Urinary bladder (tissue), 4 donors: ENCODE data around the gene CRABP1. TPM values are rescaled to one million over a fixed set of nuclear protein-coding genes. Genes with fewer than 3 reads are reported as not detected.
"Not testable (repeated sequence)": the region's sequence is repeated elsewhere in the genome, so short reads cannot be mapped to it uniquely, and the experiment has no call there.

ENCODE experiments used
- DNase-seq: peaks from one replicate; pipeline ENCODE4 v3.0.0-alpha.2; 2015; ENCODE audit errors: extremely low spot score
- H3K27ac ChIP-seq: one replicate; pipeline ENCODE4 v1.5.1; 2013; ENCODE audit warnings: low read depth, mild to moderate bottlenecking, moderate library complexity
- H3K36me3 ChIP-seq: one replicate; pipeline ENCODE4 v1.6.1; 2013; ENCODE audit warnings: mild to moderate bottlenecking, moderate library complexity; ENCODE audit not compliant: insufficient read depth
- H3K4me1 ChIP-seq: one replicate; pipeline ENCODE4 v1.6.1; 2013; ENCODE audit warnings: mild to moderate bottlenecking, moderate library complexity; ENCODE audit not compliant: insufficient read depth
- H3K4me3 ChIP-seq: one replicate; pipeline ENCODE4 v1.5.1; 2013; ENCODE audit warnings: low read depth, low read length
- WGBS: extraction: QIAGEN DNeasy Blood & Tissue Kit; methylation state at CpG from one replicate; pipeline ENCODE4 v1.1.7; 2013; 5-methylcytosine and 5-hydroxymethylcytosine counted together
- polyA plus RNA-seq: library from polyadenylated mRNA; stranded (reverse); fragments of 200-250 nt; gene quantifications from one replicate; pipeline ENCODE4 v1.2.3, GENCODE V29; 2013
- total RNA-seq: library from RNA; depleted of rRNA; stranded (reverse); fragments of >200 nt; gene quantifications from one replicate; pipeline ENCODE4 v1.2.3, GENCODE V29; 2014
- donor health status: healthy with polysubstance abuse.
- donor health status: healthy.

The CRABP1 gene
- total and polyA plus RNA-seq, 2 donors = 0.20 to 5.9 TPM

- WGBS = 73% methylated on average over 8 of the region's 8 CpGs
- Histone ChIP-seq H3K4me3 (no peak overlapping the region), H3K36me3 (no peaks in the 10 kb centered on the region), H3K27ac (no peak overlapping the region), H3K4me1 (no peaks in the 10 kb centered on the region)
- no peak for DNase-seq
Measured at GRCh38 chr15:78362716-78363380, 22.7 kb downstream of the CRABP1 start.

- DNase-seq = no peak
Measured at GRCh38 chr15:78363381-78363734, 23.2 kb downstream of the CRABP1 start.

DNA sequence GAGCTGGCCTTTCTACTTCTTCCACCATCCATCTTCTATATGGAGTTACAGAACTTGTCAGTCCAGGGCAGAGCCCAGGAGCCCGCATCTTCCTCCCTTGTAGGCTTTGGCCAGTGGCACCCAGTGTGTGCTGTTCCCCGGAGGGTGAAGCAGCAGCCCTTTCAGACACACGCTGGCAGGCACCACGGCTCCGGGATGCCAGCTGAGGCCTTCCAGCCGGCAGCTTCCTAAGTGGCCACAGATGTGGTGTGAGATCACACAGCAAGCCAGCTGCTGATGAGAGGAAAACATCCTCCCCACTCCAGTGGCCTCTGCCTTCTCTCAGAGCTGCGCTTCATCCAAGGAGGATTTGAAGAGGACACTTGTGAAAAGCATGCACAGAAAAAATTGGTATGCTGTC is 24.1 kb downstream of the CRABP1 start:
- DNase-seq = no peak
- Histone ChIP-seq H3K27ac (no peak overlapping the region), H3K4me3 (no peak overlapping the region), H3K4me1 (no peaks in the 10 kb centered on the region), H3K36me3 (no peaks in the 10 kb centered on the region)
- WGBS = 51% methylated on average over 7 of the region's 7 CpGs

More at GRCh38 chr15:78363381-78363734, 23.2 kb downstream of the CRABP1 start:
- Histone ChIP-seq H3K27ac (no peak overlapping the region), H3K36me3 (no peaks in the 10 kb centered on the region), H3K4me1 (no peaks in the 10 kb centered on the region), H3K4me3 (no peak overlapping the region)
- 80% methylated on average over 6 of the region's 6 CpGs for WGBS

- no peak for DNase-seq
- no peak overlapping the region for H3K27ac ChIP-seq
- no peaks in the 10 kb centered on the region for H3K36me3 ChIP-seq
- H3K4me1 ChIP-seq = no peaks in the 10 kb centered on the region
- H3K4me3 ChIP-seq = no peak overlapping the region
- WGBS = 49% methylated on average over 8 of the region's 8 CpGs
Measured at GRCh38 chr15:78365917-78366316, 25.8 kb downstream of the CRABP1 start.

- Histone ChIP-seq H3K4me3 (no peak overlapping the region), H3K36me3 (no peaks in the 10 kb centered on the region), H3K4me1 (no peaks in the 10 kb centered on the region), H3K27ac (no peak overlapping the region)
- no peak for DNase-seq
- 98% methylated on average over 5 of the region's 5 CpGs for WGBS
Measured at GRCh38 chr15:78366342-78366741, 26.2 kb downstream of the CRABP1 start.

DNA sequence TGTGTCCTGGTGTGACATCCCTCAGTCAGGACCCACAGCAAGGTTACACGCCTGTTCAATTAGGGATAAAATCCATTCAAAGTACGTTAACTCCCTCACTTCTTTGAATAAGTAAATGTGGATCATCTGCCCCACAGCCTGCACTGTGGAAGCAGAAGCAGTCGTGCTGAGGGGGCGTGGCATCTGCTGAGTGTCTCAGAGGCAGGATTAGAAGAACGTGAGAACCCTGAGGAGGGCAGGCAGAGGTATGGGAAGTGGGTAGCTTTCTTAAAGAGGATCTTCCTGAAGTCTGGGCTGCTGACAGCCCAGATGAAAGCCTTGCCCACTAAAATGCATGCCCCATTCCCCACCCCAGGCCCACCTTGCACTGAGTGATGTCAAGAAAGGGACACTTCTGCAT is 28.5 kb downstream of the CRABP1 start:
- DNase-seq = no peak
- no peak overlapping the region for H3K27ac ChIP-seq
- H3K4me3 ChIP-seq = no peak overlapping the region
- no peaks in the 10 kb centered on the region for H3K4me1 ChIP-seq
- no peaks in the 10 kb centered on the region for H3K36me3 ChIP-seq
- WGBS = 26% methylated on average over 5 of the region's 5 CpGs

DNA sequence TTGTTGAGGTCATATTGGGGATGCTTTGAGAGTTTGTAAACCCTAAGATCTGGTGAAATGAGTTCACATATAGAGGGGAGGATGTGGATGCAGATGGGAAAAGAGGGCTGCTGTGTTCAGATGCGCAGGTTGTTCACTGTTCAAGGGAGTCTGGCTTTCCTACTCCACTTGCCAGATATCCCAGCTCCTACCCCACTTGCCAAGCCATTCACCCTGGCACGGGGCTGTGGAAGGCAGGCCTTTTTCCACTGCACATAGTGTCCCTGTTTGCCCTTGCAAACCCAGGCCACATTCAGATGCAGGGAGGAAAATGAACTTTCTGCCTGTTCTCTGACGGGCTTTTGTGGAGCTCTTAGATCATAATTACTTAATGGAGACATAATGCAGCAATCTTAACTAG is 29.0 kb downstream of the CRABP1 start:
- 80% methylated on average over 3 of the region's 3 CpGs for WGBS
- no peak overlapping the region for H3K27ac ChIP-seq
- H3K4me1 ChIP-seq = no peaks in the 10 kb centered on the region
- no peak overlapping the region for H3K4me3 ChIP-seq
- H3K36me3 ChIP-seq = no peaks in the 10 kb centered on the region
- DNase-seq = no peak

DNA sequence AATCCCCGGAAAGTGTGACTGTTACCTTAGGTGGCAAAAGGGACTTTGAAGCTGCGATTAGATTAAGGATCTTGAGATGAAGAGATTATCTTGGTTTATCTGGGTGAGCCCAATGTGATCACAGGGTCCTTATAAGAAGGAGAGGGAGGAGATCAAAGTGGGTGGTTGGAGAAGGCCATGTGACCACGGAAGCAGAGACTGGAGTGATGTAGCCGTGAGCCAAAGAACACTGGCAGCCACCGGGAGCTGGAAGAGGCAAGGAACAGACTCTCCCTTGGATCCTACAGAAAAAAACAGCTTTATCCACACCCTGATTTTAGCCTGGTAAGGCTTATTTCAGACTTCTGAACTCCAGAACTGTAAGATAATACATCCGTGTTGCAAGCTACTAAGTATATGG is 29.9 kb downstream of the CRABP1 start:
- no peak overlapping the region for H3K4me3 ChIP-seq
- no peaks in the 10 kb centered on the region for H3K36me3 ChIP-seq
- WGBS = 74% methylated on average over 6 of the region's 6 CpGs
- no peak for DNase-seq
- no peaks in the 10 kb centered on the region for H3K4me1 ChIP-seq
- H3K27ac ChIP-seq = no peak overlapping the region

DNA sequence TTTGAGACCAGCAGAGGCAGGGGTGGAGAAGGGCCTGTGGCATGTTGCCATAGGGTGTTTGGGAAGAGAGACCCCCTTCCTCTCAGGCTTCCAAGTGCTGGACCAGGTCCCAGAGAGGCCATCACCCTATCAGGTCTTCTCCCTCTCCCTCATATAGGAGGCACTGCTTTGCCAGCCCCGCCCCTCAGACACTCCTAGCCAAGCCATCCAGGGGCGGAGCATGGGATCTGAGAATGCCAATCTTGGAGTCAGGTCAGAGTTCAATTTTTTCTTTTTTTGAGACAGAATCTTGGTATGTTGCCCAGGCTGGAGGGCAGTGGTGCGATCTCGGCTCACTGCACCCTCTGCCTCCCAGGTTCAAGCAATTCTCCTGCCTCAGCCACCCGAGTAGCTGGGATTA is 32.7 kb downstream of the CRABP1 start:
- no peaks in the 10 kb centered on the region for H3K36me3 ChIP-seq
- H3K4me1 ChIP-seq = no peaks in the 10 kb centered on the region
- no peak overlapping the region for H3K27ac ChIP-seq
- 81% methylated on average over 5 of the region's 5 CpGs for WGBS
- H3K4me3 ChIP-seq = no peak overlapping the region
- no peak for DNase-seq

DNA sequence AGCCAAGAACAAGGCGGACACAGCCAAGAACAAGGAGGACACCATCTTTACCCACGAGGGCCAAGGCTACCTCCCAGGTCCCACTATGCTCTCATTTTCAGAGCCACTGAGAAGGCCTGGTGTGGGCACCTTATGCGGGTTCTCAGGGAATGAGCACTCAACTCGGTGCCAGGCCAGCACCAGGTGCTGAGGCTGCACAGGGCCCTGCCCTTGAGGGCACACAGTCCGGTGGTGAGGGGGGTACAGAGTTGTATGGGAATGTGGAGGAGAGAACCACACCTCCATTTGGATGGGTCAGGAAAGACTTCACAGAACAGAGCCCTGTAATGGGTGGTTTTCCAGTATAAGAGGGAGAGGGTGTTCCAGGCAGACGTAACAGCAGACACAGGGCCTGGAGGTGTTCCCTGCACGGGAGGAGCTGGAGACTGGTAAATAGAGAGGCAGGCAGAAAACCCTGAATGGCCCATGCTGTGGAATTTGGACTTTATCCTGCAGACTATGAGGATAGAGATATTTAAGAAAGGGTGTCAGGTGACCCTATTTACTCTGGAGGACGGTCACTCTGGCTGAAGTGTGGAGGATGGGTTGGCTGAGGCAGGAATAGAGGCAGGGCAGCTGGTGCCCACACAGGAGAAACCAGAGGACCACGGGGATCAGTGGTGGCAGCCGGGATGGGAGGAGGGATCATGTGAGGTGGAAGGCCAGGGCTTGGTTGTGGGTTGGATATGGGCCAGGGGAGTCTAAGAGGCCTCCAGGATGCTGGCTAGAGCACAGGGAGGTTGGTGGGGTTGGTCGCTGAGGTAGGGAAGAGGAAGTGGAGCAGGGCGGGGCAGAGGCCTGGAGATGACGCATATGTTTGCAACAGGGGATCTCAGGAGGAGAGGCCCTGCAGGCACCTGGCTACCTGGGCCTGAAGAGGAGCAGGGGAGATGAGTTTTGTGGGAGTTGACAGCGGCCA is 34.6 kb downstream of the CRABP1 start:
- 71% methylated on average over 14 of the region's 14 CpGs for WGBS
- Histone ChIP-seq H3K4me3 (no peak overlapping the region), H3K27ac (no peak overlapping the region), H3K36me3 (no peaks in the 10 kb centered on the region), H3K4me1 (no peaks in the 10 kb centered on the region)
- DNase-seq = no peak

- not testable (repeated sequence) for H3K36me3 ChIP-seq, DNase-seq, H3K4me3 ChIP-seq, H3K27ac ChIP-seq, H3K4me1 ChIP-seq
- 41% methylated on average over 1 of the region's 1 CpG for WGBS
Measured at GRCh38 chr15:78380143-78380542, 40.0 kb downstream of the CRABP1 start.

DNA sequence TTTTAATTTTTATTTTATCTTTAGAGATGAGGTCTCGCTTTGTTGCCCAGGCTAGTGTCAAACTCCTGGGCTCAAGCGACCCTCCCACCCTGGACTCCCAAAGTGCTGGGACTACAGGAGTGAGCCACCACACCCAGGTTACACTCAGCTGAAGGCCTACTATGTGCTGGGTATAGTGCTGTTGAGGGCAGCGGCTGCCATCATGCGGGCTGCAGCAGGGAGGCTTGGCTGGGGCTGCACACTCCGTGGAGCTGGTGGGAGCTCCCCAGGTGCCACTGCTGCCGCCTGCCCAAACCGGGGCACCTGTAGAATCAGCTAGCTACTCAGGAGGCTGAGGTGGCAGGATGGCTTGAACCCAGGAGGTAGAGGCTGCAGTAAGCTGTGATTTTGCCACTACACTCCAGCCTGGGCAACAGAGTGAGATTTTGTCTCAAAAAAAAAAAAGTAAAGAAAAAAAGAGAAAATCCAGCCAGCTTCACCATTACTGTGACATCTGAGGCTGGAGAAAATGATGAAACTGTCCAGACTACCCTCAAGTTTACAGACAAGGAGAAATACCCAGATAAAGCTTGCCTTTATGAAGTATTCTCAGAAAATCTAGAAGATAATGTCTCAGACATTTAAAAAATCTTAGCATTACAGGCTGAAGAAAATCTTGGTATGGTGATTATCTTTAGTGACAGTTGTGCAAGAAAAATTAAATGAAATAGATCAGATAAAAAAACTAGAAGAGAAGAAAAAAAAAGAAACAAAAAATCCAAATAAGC is 42.1 kb downstream of the CRABP1 start:
- Histone ChIP-seq H3K4me3 (no peak overlapping the region), H3K36me3 (no peaks in the 10 kb centered on the region), H3K27ac (no peak overlapping the region), H3K4me1 (no peaks in the 10 kb centered on the region)
- 74% methylated on average over 7 of the region's 7 CpGs for WGBS
- DNase-seq = no peak

GRCh38 chr15:78384651-78385050 is 44.5 kb downstream of the CRABP1 start:
- no peak for DNase-seq
- WGBS = 93% methylated on average over 7 of the region's 7 CpGs

More at GRCh38 chr15:78384651-78385050, 44.5 kb downstream of the CRABP1 start:
- no peak overlapping the region for H3K4me3 ChIP-seq
- H3K36me3 ChIP-seq = no peaks in the 10 kb centered on the region
- no peak overlapping the region for H3K27ac ChIP-seq
- no peaks in the 10 kb centered on the region for H3K4me1 ChIP-seq
